NCI-H526 treated with DMSO at 0.1 percent for 48 hours (cell line): Measurements from ENCODE around the gene MAD2L2.
A peak's percentile ranks its signal among the peaks of the same experiment; 100 is the strongest.

ENCODE experiments used
- DNase-seq: peaks from one replicate; lab custom pipeline; 2025; lab: John Stamatoyannopoulos, UW

The MAD2L2 gene

GRCh38 chr1:11681071-11681771 is at the start of gene MAD2L2:
TSS of gene MAD2L2 (minus strand) at chr1:11681148. CDS start at chr1:11680601, 547 bp downstream.
- DNase-seq = no peak

GRCh38 chr1:11730429-11730891 is 49.5 kb upstream of the MAD2L2 start:
- DNase-seq = no peak

- no peak for DNase-seq
Measured at GRCh38 chr1:11729498-11730428, 48.8 kb upstream of the MAD2L2 start.

- no peak for DNase-seq
Measured at GRCh38 chr1:11729155-11729497, 48.2 kb upstream of the MAD2L2 start.

- no peak for DNase-seq
Measured at GRCh38 chr1:11728126-11728806, 47.3 kb upstream of the MAD2L2 start.

GRCh38 chr1:11727119-11727518 is 46.2 kb upstream of the MAD2L2 start:
- no peak for DNase-seq

- DNase-seq = no peak
Measured at GRCh38 chr1:11725616-11726015, 44.7 kb upstream of the MAD2L2 start.

- DNase-seq = no peak
Measured at GRCh38 chr1:11722538-11722937, 41.6 kb upstream of the MAD2L2 start.

GRCh38 chr1:11721311-11721710 is 40.4 kb upstream of the MAD2L2 start:
- no peak for DNase-seq

GRCh38 chr1:11720525-11720924 is 39.6 kb upstream of the MAD2L2 start:
- DNase-seq = no peak

- no peak for DNase-seq
Measured at GRCh38 chr1:11720033-11720376, 39.1 kb upstream of the MAD2L2 start.

GRCh38 chr1:11719313-11720032 is 38.5 kb upstream of the MAD2L2 start:
- DNase-seq = peak; percentile 33

- DNase-seq = no peak
Measured at GRCh38 chr1:11714831-11715575, 34.1 kb upstream of the MAD2L2 start.

GRCh38 chr1:11713095-11713494 is 32.1 kb upstream of the MAD2L2 start:
- no peak for DNase-seq

- DNase-seq = no peak
Measured at GRCh38 chr1:11712285-11712684, 31.3 kb upstream of the MAD2L2 start.

GRCh38 chr1:11711490-11711889 is 30.5 kb upstream of the MAD2L2 start:
- no peak for DNase-seq

GRCh38 chr1:11708554-11709350 is 27.8 kb upstream of the MAD2L2 start:
- DNase-seq = no peak

- no peak for DNase-seq
Measured at GRCh38 chr1:11707621-11708276, 26.8 kb upstream of the MAD2L2 start.

- no peak for DNase-seq
Measured at GRCh38 chr1:11706292-11706691, 25.3 kb upstream of the MAD2L2 start.

GRCh38 chr1:11705596-11705995 is 24.6 kb upstream of the MAD2L2 start:
- DNase-seq = no peak
